Neutrophil (primary cell): ENCODE results near the gene TBC1D22A.

Experiments
- H3K27ac ChIP-seq: fragments of 200-600 bp; sonication (generic); 2 replicates; pipeline ENCODE4 v1.5.1; 2016; ENCODE audit warnings: mild to moderate bottlenecking, moderate library complexity
- H3K27me3 ChIP-seq: fragments of 200-600 bp; sonication (generic); 2 replicates; pipeline ENCODE4 v1.6.0; 2016; ENCODE audit warnings: mild to moderate bottlenecking
- H3K36me3 ChIP-seq: fragments of 200-600 bp; sonication (generic); 2 replicates; pipeline ENCODE4 v1.5.1; 2017
- H3K4me1 ChIP-seq, 2 experiments: fragments of 200-600 bp in 1 of 2; sonication (generic) in 1 of 2; 1 replicate in 1 of 2; 2 replicates in 1 of 2; pipeline versions ENCODE4 v1.5.1 to v1.6.1; 2013 to 2016; ENCODE audit warnings: low read depth in 1 of 2, low read length in 1 of 2, mild to moderate bottlenecking in 1 of 2, moderate library complexity in 1 of 2; ENCODE audit not compliant: control insufficient read depth in 1 of 2, insufficient read depth in 1 of 2
- H3K4me3 ChIP-seq, 2 experiments: fragments of 200-600 bp in 1 of 2; sonication (generic) in 1 of 2; 1 replicate in 1 of 2; 2 replicates in 1 of 2; pipeline ENCODE4 v1.5.1; 2013 to 2016; ENCODE audit warnings: low read depth in 1 of 2, low read length in 1 of 2, mild to moderate bottlenecking in 1 of 2, moderate library complexity in 1 of 2
- H3K9me3 ChIP-seq: fragments of 200-600 bp; sonication (generic); 2 replicates; pipeline ENCODE4 v1.5.1; 2016
- CTCF ChIP-seq: fragments of 200-600 bp; sonication (generic); IDR thresholded peaks from 2 replicates; pipeline ENCODE4 v1.5.1; 2016; ENCODE audit warnings: antibody characterized with exemption

The TBC1D22A gene

GRCh38 chr22:47039356-47039755, 276.9 kb downstream of the TBC1D22A start:
- no peak for TF ChIP-seq CTCF
- H3K4me1 ChIP-seq = no peaks in the 10 kb centered on the region
- peaks cover 28% of the 10 kb centered on the region for H3K36me3 ChIP-seq
- H3K4me3 ChIP-seq = no peak overlapping the region
- H3K27ac ChIP-seq = no peak overlapping the region
- no peaks in the 10 kb centered on the region for H3K27me3 ChIP-seq
- no peaks in the 10 kb centered on the region for H3K9me3 ChIP-seq

- Histone ChIP-seq H3K4me1 (no peaks in the 10 kb centered on the region), H3K27me3 (no peaks in the 10 kb centered on the region), H3K36me3 (peaks cover 24% of the 10 kb centered on the region), H3K9me3 (no peaks in the 10 kb centered on the region), H3K27ac (no peak overlapping the region), H3K4me3 (no peak overlapping the region)
- no peak for TF ChIP-seq CTCF
Measured at GRCh38 chr22:47040486-47041270, 278.2 kb downstream of the TBC1D22A start.

GRCh38 chr22:47041271-47042115, 279.0 kb downstream of the TBC1D22A start:
- H3K9me3 ChIP-seq = no peaks in the 10 kb centered on the region
- no peak overlapping the region for H3K4me3 ChIP-seq
- H3K27me3 ChIP-seq = no peaks in the 10 kb centered on the region
- H3K4me1 ChIP-seq = no peaks in the 10 kb centered on the region
- H3K27ac ChIP-seq = no peak overlapping the region
- H3K36me3 ChIP-seq = peaks cover 20% of the 10 kb centered on the region
- TF ChIP-seq CTCF = no peak

- no peaks in the 10 kb centered on the region for H3K4me1 ChIP-seq
- no peaks in the 10 kb centered on the region for H3K27me3 ChIP-seq
- H3K36me3 ChIP-seq = peaks cover 12% of the 10 kb centered on the region
- H3K9me3 ChIP-seq = no peaks in the 10 kb centered on the region
- no peak for TF ChIP-seq CTCF
- H3K4me3 ChIP-seq = no peak overlapping the region
- H3K27ac ChIP-seq = no peak overlapping the region
Measured at GRCh38 chr22:47042116-47042825, 279.8 kb downstream of the TBC1D22A start.

GRCh38 chr22:47042861-47043496, 280.5 kb downstream of the TBC1D22A start:
- H3K4me3 ChIP-seq = no peak overlapping the region
- H3K27me3 ChIP-seq = no peaks in the 10 kb centered on the region

More at GRCh38 chr22:47042861-47043496, 280.5 kb downstream of the TBC1D22A start:
- no peak overlapping the region for H3K27ac ChIP-seq
- H3K9me3 ChIP-seq = no peaks in the 10 kb centered on the region
- H3K36me3 ChIP-seq = peaks cover 5% of the 10 kb centered on the region
- no peak for TF ChIP-seq CTCF
- no peaks in the 10 kb centered on the region for H3K4me1 ChIP-seq
